H1 (cell line): ENCODE data around the gene WDR59. TPM values are rescaled to one million over a fixed set of nuclear protein-coding genes. Genes with fewer than 3 reads are reported as not detected.

Experiments used
- BRCA1 ChIP-seq: IDR thresholded peaks from 2 replicates; pipeline ENCODE4 v1.6.1; 2012; ENCODE audit warnings: low read depth, low read length, improper control_type of control experiment
- CHD1 ChIP-seq: IDR thresholded peaks from 2 replicates; pipeline ENCODE4 v1.6.1; 2012; ENCODE audit warnings: low read depth, low read length, improper control_type of control experiment
- CHD7 ChIP-seq: fragments of 300-600 bp; sonication (generic); IDR thresholded peaks from 2 replicates; pipeline ENCODE4 v1.7.1; 2012; ENCODE audit warnings: low read length, moderate library complexity, mild to moderate bottlenecking, inconsistent platforms; ENCODE audit not compliant: insufficient replicate concordance
- EGR1 ChIP-seq: IDR thresholded peaks from 2 replicates; pipeline ENCODE4 v1.6.1; 2011; ENCODE audit warnings: low read depth, low read length, borderline replicate concordance
- JUN ChIP-seq: IDR thresholded peaks from 2 replicates; pipeline ENCODE4 v1.6.1; 2011; ENCODE audit warnings: low read depth, mild to moderate bottlenecking, improper control_type of control experiment, low read length
- NRF1 ChIP-seq: IDR thresholded peaks from 2 replicates; pipeline ENCODE4 v1.6.1; 2011; ENCODE audit warnings: mild to moderate bottlenecking, low read depth, low read length, improper control_type of control experiment
- RXRA ChIP-seq: IDR thresholded peaks from 2 replicates; pipeline ENCODE4 v1.6.1; 2011; ENCODE audit warnings: low read depth, mild to moderate bottlenecking, low read length, moderate library complexity; ENCODE audit not compliant: insufficient read depth
- SIX5 ChIP-seq: IDR thresholded peaks from 2 replicates; pipeline ENCODE4 v1.6.1; 2011; ENCODE audit warnings: mild to moderate bottlenecking, low read depth, low read length
- SP4 ChIP-seq: IDR thresholded peaks from 2 replicates; pipeline ENCODE4 v1.6.1; 2012; ENCODE audit warnings: low read length, inconsistent platforms
- USF2 ChIP-seq: IDR thresholded peaks from 2 replicates; pipeline ENCODE4 v1.6.1; 2011; ENCODE audit warnings: low read length, improper control_type of control experiment
- polyA plus RNA-seq, 7 experiments: library from polyadenylated mRNA; depleted of rRNA in 3 of 7; stranded (reverse) in 5 of 7; unstranded in 2 of 7; fragments of >200 nt in 5 of 7; fragments of 200-250 nt in 2 of 7; gene quantifications; 1 replicate in 5 of 7; 2 replicates in 1 of 7; 4 replicates in 1 of 7; pipeline versions ENCODE4 v1.2.1 to v1.2.3, GENCODE V29; 2011 to 2013; ENCODE audit warnings: missing spikeins in 2 of 7, mixed read lengths in 2 of 7
- total RNA-seq: library from RNA; stranded (reverse); fragmentation: NEBNext Ultra II Directional; extraction: Animal tissue kit (Norgen Biotek cat#: 25700); gene quantifications from 2 replicates; pipeline ENCODE4 v1.2.1, GENCODE V29; 2021

Gene WDR59
- total and polyA plus RNA-seq, 2 of the 8 experiments (the other 6 are each of a cell fraction or from before 2014, with no cell fraction given), result 84.2 to 124 TPM

- TF ChIP-seq CHD7, result no peak
- TF ChIP-seq EGR1, result no peak
- no peak for TF ChIP-seq RXRA
- TF ChIP-seq SIX5, result no peak
- TF ChIP-seq CHD1, result no peak
- no peak for TF ChIP-seq NRF1
- no peak for TF ChIP-seq SP4
- TF ChIP-seq USF2, result no peak
- no peak for TF ChIP-seq JUN
- no peak for TF ChIP-seq BRCA1
- TF ChIP-seq, all 59 proteins: peak for 0
Measured at GRCh38 chr16:74868035-74868434, 116.9 kb downstream of the WDR59 start (continued).
